AG04450 (cell line): Measurements from ENCODE around the gene GCDH. TPM values are rescaled to one million over a fixed set of nuclear protein-coding genes. Genes with fewer than 3 reads are reported as not detected.

Experiments
- CTCF ChIA-PET: fragments of 300-600, 350-600 bp; formaldehyde crosslinking; extraction: SDS; loops from one replicate; lab custom pipeline; 2022; ENCODE audit warnings: antibody characterized with exemption, inconsistent platforms; lab: Charles Lee
- POLR2A ChIA-PET: fragments of 350-600 bp; formaldehyde crosslinking; extraction: SDS; loops from one replicate; lab custom pipeline; 2021; ENCODE audit warnings: antibody characterized with exemption, inconsistent platforms; lab: Yijun Ruan, JAX
- DNase-seq: peaks from one replicate; pipeline ENCODE4 v3.0.0-alpha.2; 2011; ENCODE audit warnings: low read depth, low spot score
- H3K27ac ChIP-seq: one replicate; pipeline ENCODE4 v1.5.1; 2012; ENCODE audit warnings: low read depth, low read length, control low read depth
- H3K27me3 ChIP-seq: one replicate; pipeline ENCODE4 v1.6.0; 2012; ENCODE audit warnings: low read length; ENCODE audit not compliant: control insufficient read depth, insufficient read depth
- H3K4me3 ChIP-seq: 2 replicates; pipeline ENCODE4 v1.5.1; 2011; ENCODE audit warnings: mild to moderate bottlenecking, low read depth, low read length, control low read depth
- H3K9me3 ChIP-seq: 2 replicates; pipeline ENCODE4 v1.5.1; 2012; ENCODE audit warnings: low read length; ENCODE audit not compliant: control insufficient read depth, insufficient read depth
- CTCF ChIP-seq: IDR thresholded peaks from 2 replicates; pipeline ENCODE4 v1.5.1; 2011; ENCODE audit warnings: low read depth, low read length, control low read depth, inconsistent platforms
- polyA plus RNA-seq: library from polyadenylated mRNA; depleted of rRNA; stranded (reverse); fragments of >200 nt; gene quantifications from 2 replicates; pipeline ENCODE4 v1.2.3, GENCODE V29; 2011

GCDH gene
- polyA plus RNA-seq, 1 experiment: 11.4 TPM

GRCh38 chr19:12884926-12885748, 5.8 kb upstream of the GCDH start:
- TF ChIP-seq CTCF: peak; percentile 54
- no peak for DNase-seq
- CTCF ChIA-PET: interaction anchor here (0.6 to 3.5 kb wide), 3 partner anchors 39 to 123 kb away, joined by 3 to 17 read pairs (median 6); no protein-coding TSS in a partner anchor
- H3K27ac ChIP-seq: no peak overlapping the region
- H3K27me3 ChIP-seq: peaks cover 33% of the 10 kb centered on the region
- peaks cover 24% of the 10 kb centered on the region for H3K9me3 ChIP-seq
- H3K4me3 ChIP-seq: peak overlapping the region; percentile 20; the same call in 1 of the 2 replicates
- POLR2A ChIA-PET: no interaction called here

GRCh38 chr19:12885749-12886650, 5.0 kb upstream of the GCDH start:
- no peak for DNase-seq
- peaks cover 33% of the 10 kb centered on the region for H3K27me3 ChIP-seq
- ChIA-PET CTCF (interaction anchor here (3.5 kb wide), 1 partner anchor 79 kb away, joined by 17 read pairs; no protein-coding TSS in a partner anchor), POLR2A (no interaction called here)
- H3K27ac ChIP-seq: no peak overlapping the region
- TF ChIP-seq CTCF: no peak
- H3K9me3 ChIP-seq: peaks cover 24% of the 10 kb centered on the region
- H3K4me3 ChIP-seq: peak overlapping the region; percentile 20; the same call in 1 of the 2 replicates

GRCh38 chr19:12886651-12886968, 4.3 kb upstream of the GCDH start:
- Histone ChIP-seq H3K27me3 (peaks cover 33% of the 10 kb centered on the region), H3K4me3 (no peak overlapping the region), H3K9me3 (peaks cover 24% of the 10 kb centered on the region), H3K27ac (no peak overlapping the region)
- TF ChIP-seq CTCF: no peak
- ChIA-PET POLR2A (no interaction called here), CTCF (interaction anchor here (3.5 kb wide), 1 partner anchor 78 kb away, joined by 17 read pairs; no protein-coding TSS in a partner anchor)
- DNase-seq: no peak

- Histone ChIP-seq H3K9me3 (peaks cover 24% of the 10 kb centered on the region), H3K27ac (no peak within 1 kb of the TSS), H3K4me3 (no peak within 1 kb of the TSS), H3K27me3 (peaks cover 33% of the 10 kb centered on the region)
- DNase-seq: no peak
- ChIA-PET CTCF (interaction anchor here (3.5 kb wide), 1 partner anchor 78 kb away, joined by 17 read pairs; no protein-coding TSS in a partner anchor), POLR2A (no interaction called here)
- TF ChIP-seq CTCF: no peak
Observed at GRCh38 chr19:12886969-12887747, 3.8 kb upstream of the GCDH start, which contains the start of gene KLF1. Gene KLF1, minus strand, starts transcription at chr19:12887201. Its CDS starts 61 bp downstream, at chr19:12887140.
